ENCODE results near the gene ARIH2.

Gene ARIH2

DNA sequence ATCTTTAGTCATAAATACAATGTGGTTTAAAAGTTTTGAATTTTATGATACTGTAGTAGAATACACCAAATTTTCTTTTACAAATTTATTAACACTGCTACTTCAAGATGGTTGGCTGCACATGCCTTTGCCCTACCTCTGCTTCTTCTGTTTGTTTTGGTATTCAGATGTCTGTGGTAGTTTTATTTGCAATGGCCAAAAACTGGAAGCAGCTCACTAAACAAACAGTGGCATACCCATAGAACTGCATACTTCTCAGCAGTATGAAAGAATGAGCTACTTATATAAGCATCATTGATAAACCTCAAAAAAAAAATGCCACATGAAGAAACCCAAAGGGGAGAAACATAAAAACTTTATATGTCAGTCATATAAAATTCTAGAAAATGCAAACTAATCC, 19.5 kb downstream of the ARIH2 start:
- TF ChIP-seq FOXP2 (optimal IDR thresholded peaks at IDR 0.05; ENCODE audit: borderline replicate concordance, extremely low read depth, extremely low read length, insufficient read depth): no peak

DNA sequence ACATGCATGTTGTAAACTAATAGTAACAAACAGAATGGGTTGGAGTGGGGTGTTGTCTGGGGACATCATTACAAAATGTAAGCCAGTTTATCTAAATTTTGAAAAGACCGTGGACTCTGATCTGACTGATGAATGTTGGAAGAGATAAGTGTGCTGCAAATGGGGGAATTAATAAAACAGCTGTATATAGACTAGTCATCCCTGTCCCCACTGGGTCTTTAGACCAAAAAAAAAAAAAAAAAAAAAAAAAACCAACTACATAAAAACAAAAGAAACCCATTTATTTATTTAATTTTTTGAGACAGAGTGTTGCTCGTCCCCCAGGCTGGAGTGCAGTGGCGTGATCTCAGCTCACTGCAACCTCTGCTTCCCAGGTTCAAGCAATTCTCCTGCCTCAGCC, 20.0 kb downstream of the ARIH2 start:
- TF ChIP-seq POLR2AphosphoS5 (IDR thresholded peaks at IDR 0.05; ENCODE audit: low read depth, low read length): no peak
- TF ChIP-seq FOXP2 (optimal IDR thresholded peaks at IDR 0.05; ENCODE audit: borderline replicate concordance, extremely low read depth, extremely low read length, insufficient read depth): no peak
- TF ChIP-seq SIN3A (IDR thresholded peaks at IDR 0.05; ENCODE audit: borderline replicate concordance, insufficient read depth, low read length): no peak
- TF ChIP-seq TAF1 (IDR thresholded peaks at IDR 0.05; ENCODE audit: borderline replicate concordance, insufficient read depth, low read length): no peak
- TF ChIP-seq REST (IDR thresholded peaks at IDR 0.05; ENCODE audit: insufficient read depth in 1 of 2, low read depth in 2 of 2, low read length in 2 of 2): no peak

DNA sequence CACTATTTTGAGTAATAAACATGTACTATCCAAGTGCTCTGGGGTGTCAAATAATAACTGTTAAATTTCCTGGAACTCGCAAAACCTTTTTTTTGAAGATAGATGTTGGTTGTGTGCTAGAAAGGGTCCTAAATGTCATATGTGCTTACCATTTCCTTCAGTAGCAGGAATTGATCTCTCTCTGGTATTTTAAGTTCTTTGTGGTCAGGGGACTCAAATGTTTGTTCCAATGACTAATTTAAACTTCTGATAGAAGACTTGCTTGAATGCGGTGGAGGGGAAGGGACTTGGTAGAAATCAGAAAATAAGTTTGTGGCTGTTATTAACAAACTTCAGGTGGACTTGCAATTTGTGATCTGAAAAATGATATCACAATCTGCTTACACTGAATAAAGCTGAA, 26.8 kb downstream of the ARIH2 start:
- TF ChIP-seq TAF1 (IDR thresholded peaks at IDR 0.05; ENCODE audit: borderline replicate concordance, insufficient read depth, low read length) (no peak), SIN3A (IDR thresholded peaks at IDR 0.05; ENCODE audit: borderline replicate concordance, insufficient read depth, low read length) (no peak), POLR2AphosphoS5 (IDR thresholded peaks at IDR 0.05; ENCODE audit: low read depth, low read length) (no peak), REST (IDR thresholded peaks at IDR 0.05; ENCODE audit: insufficient read depth in 1 of 2, low read depth in 2 of 2, low read length in 2 of 2) (no peak), FOXP2 (optimal IDR thresholded peaks at IDR 0.05; ENCODE audit: borderline replicate concordance, extremely low read depth, extremely low read length, insufficient read depth) (no peak)

GRCh38 chr3:48945891-48946549, 27.4 kb downstream of the ARIH2 start:
- TF ChIP-seq REST (IDR thresholded peaks at IDR 0.05; ENCODE audit: insufficient read depth in 1 of 2, low read depth in 2 of 2, low read length in 2 of 2) (no peak), TAF1 (IDR thresholded peaks at IDR 0.05; ENCODE audit: borderline replicate concordance, insufficient read depth, low read length) (no peak), SIN3A (IDR thresholded peaks at IDR 0.05; ENCODE audit: borderline replicate concordance, insufficient read depth, low read length) (no peak), POLR2AphosphoS5 (IDR thresholded peaks at IDR 0.05; ENCODE audit: low read depth, low read length) (no peak), FOXP2 (optimal IDR thresholded peaks at IDR 0.05; ENCODE audit: borderline replicate concordance, extremely low read depth, extremely low read length, insufficient read depth) (no peak)

DNA sequence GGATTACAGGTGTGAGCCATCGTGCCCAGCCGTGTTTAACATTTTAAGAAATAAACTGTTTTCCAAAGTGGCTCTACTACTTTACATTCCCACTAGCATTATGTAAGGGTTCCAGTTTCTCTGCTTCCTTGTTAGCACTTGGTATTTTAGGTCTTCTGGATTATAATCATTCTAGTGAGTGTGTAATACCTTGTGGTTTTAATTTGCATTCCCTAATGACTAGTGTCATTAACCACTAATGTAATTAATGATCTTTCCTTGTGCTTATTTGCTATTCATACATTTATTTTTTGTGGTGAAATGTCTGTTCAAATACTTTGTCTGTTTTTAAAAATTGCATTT, 30.7 kb downstream of the ARIH2 start:
- no peak for TF ChIP-seq SIN3A (IDR thresholded peaks at IDR 0.05; ENCODE audit: borderline replicate concordance, insufficient read depth, low read length)
- TF ChIP-seq TAF1 (IDR thresholded peaks at IDR 0.05; ENCODE audit: borderline replicate concordance, insufficient read depth, low read length): no peak
- TF ChIP-seq REST (IDR thresholded peaks at IDR 0.05; ENCODE audit: insufficient read depth in 1 of 2, low read depth in 2 of 2, low read length in 2 of 2): no peak
- no peak for TF ChIP-seq FOXP2 (optimal IDR thresholded peaks at IDR 0.05; ENCODE audit: borderline replicate concordance, extremely low read depth, extremely low read length, insufficient read depth)
- TF ChIP-seq POLR2AphosphoS5 (IDR thresholded peaks at IDR 0.05; ENCODE audit: low read depth, low read length): no peak
